Measurements from ENCODE around the gene NTF4.
A peak's percentile ranks its signal among the peaks of the same experiment; 100 is the strongest.
"Not testable (repeated sequence)": the region's sequence is repeated elsewhere in the genome, so short reads cannot be mapped to it uniquely, and the experiment has no call there.

Gene NTF4

GRCh38 chr19:49019242-49019932 is 45.2 kb downstream of the NTF4 start:
- DNase-seq: peak; percentile 58

DNA sequence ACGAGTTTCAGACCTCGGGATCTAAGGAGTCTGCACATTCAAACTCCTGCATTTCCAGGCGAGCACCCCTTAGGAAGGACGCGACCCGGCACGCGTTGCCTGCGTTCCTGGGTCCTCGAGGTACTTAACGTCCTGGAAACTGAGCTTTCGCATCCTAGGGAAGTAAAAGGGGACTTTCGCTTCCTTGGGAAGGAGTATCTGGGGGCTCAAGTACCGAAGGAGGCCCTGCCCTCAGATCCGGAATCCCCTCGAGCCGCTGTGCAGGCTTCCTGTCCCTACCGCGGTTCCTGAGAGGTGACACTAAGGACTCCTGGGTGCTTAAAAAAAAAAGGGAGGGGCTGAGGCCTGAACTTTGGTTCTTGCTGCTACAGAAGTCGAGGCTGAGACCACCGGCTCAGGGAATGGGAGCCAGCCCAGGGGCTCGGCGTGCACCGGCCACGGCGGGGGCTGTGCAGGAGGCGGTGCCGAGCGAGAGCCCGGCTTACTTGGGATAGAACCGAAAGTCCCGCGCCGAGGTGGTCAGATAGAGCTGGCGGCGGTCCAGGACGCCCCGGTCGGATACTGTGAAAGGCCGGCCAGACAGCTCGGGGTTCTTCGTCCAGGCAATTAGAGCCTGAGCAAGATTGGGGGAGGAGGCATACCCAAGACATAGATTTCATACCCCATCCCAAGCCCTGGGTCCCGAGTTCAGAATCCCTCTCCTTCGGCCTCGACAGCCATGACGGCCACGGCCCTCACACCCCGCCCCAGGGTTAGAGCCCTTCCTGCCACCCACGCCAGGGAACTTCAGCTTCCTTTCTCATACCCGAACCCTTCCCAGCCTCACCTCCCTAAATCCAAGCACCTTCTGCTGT is 46.0 kb downstream of the NTF4 start:
- DNase-seq: not testable (repeated sequence)

DNA sequence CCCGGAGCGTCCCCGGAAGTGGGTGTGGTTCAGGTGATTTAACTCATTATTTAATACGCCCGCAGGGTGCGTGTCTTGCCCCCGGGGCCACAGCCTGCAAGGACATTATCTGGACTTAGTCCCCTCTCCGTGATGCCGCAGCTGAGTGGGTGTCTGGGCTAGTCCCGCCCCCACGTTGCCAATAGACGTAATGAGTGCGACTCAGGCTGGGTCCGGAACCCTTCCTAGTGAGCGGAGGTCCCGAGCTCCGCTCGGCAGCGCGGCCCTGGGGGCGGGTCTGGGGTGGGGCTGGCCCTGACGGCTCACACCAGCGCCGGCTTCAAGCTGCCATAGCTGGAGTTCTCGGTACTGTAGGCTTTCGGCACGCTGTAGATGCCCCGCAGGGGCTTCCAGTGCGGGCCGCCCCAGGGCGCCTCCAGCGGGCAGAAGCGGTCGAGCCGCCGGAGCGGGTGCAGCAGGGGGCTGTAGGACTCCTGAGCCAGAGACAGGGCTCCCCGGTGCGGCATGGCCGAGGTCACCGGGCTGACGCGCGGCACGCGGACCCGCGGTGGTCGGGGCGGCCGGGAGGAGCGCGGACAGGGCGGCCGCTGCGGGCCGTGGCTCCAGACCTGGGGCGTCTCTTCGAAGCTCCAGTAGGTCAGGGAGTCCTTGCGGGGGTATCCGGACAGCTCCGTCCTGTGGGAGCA is 46.8 kb downstream of the NTF4 start:
- peak; percentile 52 for DNase-seq

GRCh38 chr19:49017041-49017665 is 47.5 kb downstream of the NTF4 start, which contains the start of gene LHB:
Gene LHB, minus strand, starts transcription at chr19:49017091. Its CDS starts 10 bp downstream, at chr19:49017081.
- DNase-seq: no peak

DNA sequence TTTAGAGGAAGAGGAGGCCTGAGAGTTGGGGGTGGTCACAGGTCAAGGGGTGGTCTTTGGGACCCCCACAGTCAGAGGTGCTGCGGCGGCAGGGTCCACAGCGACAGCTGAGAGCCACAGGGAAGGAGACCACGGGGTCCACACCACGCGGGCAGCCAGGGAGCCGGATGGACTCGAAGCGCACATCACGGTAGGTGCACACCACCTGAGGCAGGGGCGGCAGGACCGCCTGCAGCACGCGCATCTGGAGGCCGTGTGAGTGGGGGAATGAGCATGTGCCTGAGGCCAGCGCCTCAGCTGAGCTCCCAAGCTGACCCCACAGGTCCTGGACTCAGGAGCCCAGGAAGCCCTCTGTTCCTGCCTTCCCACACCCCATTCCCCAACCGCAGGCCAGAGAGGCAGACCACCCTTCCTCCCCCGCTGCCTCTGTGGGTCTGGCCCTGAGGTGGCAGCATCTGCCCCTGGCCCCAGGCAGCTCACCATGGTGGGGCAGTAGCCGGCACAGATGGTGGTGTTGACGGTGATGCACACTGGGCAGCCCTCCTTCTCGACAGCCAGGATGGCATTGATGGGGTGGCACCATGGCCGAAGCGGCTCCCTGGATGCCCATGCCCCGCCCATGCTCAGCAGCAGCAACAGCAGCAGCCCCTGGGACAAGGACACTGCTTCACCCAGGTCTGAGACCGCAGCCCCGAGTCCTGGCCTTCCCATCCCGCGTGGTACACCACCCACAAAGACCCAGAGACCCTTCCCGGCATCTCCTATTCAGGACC is 48.4 kb downstream of the NTF4 start:
- no peak for DNase-seq

DNA sequence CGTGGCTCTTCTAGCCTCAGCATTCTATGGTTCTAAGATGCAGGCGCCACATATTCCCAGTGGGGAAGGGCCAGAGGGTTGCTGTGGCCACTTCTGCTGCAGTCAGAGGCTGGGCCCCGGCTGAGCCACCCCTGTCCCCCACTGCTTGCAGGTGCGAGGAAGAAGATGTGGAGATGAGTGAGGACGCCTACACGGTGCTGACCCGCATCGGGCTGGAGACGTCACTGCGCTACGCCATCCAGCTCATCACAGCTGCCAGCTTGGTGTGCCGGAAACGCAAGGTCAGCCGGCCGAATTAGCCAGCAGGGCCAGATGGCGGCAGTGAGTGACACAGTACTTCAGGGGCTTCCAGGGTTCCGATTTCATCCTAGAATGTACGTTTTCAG is 49.8 kb downstream of the NTF4 start:
- no peak for DNase-seq

- no peak for DNase-seq
Observed at GRCh38 chr19:49014123-49014869, 50.3 kb downstream of the NTF4 start.

- DNase-seq: no peak
Observed at GRCh38 chr19:49011194-49011593, 53.4 kb downstream of the NTF4 start.

Measured in effector CD8-positive, alpha-beta T cell (primary cell).